NCI-H128 (cell line): Measurements from ENCODE around the gene TENM4.

Source experiments
- DNase-seq: peaks from one replicate; lab custom pipeline; 2025; ENCODE audit not compliant: unreplicated experiment; lab: John Stamatoyannopoulos, UW

Gene TENM4

GRCh38 chr11:78870655-78871054 lies 570.2 kb downstream of the TENM4 start:
- DNase-seq, result no peak

GRCh38 chr11:78869293-78869692 lies 571.5 kb downstream of the TENM4 start:
- no peak for DNase-seq

- no peak for DNase-seq
Observed at GRCh38 chr11:78868563-78868962, 572.3 kb downstream of the TENM4 start.

GRCh38 chr11:78860720-78861422 lies 580.0 kb downstream of the TENM4 start:
- DNase-seq, result no peak

- DNase-seq, result no peak
Observed at GRCh38 chr11:78857688-78858087, 583.1 kb downstream of the TENM4 start.

- DNase-seq, result no peak
Observed at GRCh38 chr11:78856211-78856610, 584.6 kb downstream of the TENM4 start.

GRCh38 chr11:78855116-78855515 lies 585.7 kb downstream of the TENM4 start:
- no peak for DNase-seq

GRCh38 chr11:78853521-78853920 lies 587.3 kb downstream of the TENM4 start:
- DNase-seq, result no peak

GRCh38 chr11:78851878-78852586 lies 588.8 kb downstream of the TENM4 start:
- no peak for DNase-seq

- no peak for DNase-seq
Observed at GRCh38 chr11:78850078-78850477, 590.8 kb downstream of the TENM4 start.

- DNase-seq, result no peak
Observed at GRCh38 chr11:78846269-78846668, 594.6 kb downstream of the TENM4 start.

GRCh38 chr11:78845496-78845895 lies 595.3 kb downstream of the TENM4 start:
- DNase-seq, result no peak

- DNase-seq, result no peak
Observed at GRCh38 chr11:78841456-78842060, 599.3 kb downstream of the TENM4 start.

GRCh38 chr11:78840623-78841022 lies 600.2 kb downstream of the TENM4 start:
- no peak for DNase-seq

GRCh38 chr11:78840200-78840599 lies 600.6 kb downstream of the TENM4 start:
- no peak for DNase-seq

- DNase-seq, result no peak
Observed at GRCh38 chr11:78838417-78838816, 602.4 kb downstream of the TENM4 start.

GRCh38 chr11:78835646-78836045 lies 605.2 kb downstream of the TENM4 start:
- DNase-seq, result no peak

GRCh38 chr11:78834886-78835285 lies 605.9 kb downstream of the TENM4 start:
- DNase-seq, result no peak

- DNase-seq, result no peak
Observed at GRCh38 chr11:78833237-78833636, 607.6 kb downstream of the TENM4 start.

GRCh38 chr11:78832226-78832947 lies 608.4 kb downstream of the TENM4 start:
- no peak for DNase-seq

- DNase-seq, result no peak
Observed at GRCh38 chr11:78831571-78831970, 609.3 kb downstream of the TENM4 start.
